ENCODE data around the gene SAMD14. TPM values are rescaled to one million over a fixed set of nuclear protein-coding genes. Genes with fewer than 3 reads are reported as not detected.

Gene SAMD14
- total RNA-seq, 2 experiments from 2014 or later: 1.1 to 1.3 TPM

DNA sequence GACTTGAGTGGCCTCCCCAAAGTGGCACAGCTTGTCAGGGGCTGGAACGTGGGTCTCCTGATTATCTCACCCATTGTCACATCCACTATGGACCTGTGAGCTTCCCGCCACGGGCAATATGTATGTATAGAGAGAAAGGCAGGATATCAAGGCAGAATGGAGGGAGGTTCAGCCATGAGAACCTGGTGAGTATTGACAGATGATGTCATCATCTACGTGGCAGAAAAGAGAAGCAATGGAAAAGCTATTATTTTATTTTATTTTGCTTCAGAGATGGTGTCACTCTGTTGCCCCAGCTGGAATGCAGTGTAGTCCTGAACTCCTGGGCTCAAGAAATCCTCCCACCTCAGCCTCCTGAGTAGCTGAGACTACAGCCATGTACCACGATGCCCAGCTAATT, 48.2 kb downstream of the SAMD14 start:
- Mint-ChIP-seq H3K36me3 (ENCODE audit: low read depth) (peaks cover 9% of the 10 kb centered on the region), H3K27ac (no peak overlapping the region), H3K4me3 (no peak overlapping the region), H3K4me1 (ENCODE audit: low read depth) (no peaks in the 10 kb centered on the region), H3K27me3 (ENCODE audit: low read depth) (no peaks in the 10 kb centered on the region), H3K9me3 (no peaks in the 10 kb centered on the region)
- DNase-seq: no peak
- CTCF ChIA-PET: interaction anchor here (0.6 to 2.3 kb wide), 4 partner anchors 10 to 56 kb away, joined by 3 to 15 read pairs (median 4); no protein-coding TSS in a partner anchor
- intact Hi-C loops (cut with micrococcal nuclease): no loop called here

- H3K36me3 Mint-ChIP-seq (ENCODE audit: low read depth): peaks cover 9% of the 10 kb centered on the region
- intact Hi-C loops (cut with micrococcal nuclease): no loop called here
- H3K4me1 Mint-ChIP-seq (ENCODE audit: low read depth): no peaks in the 10 kb centered on the region
- no peak for DNase-seq
- CTCF ChIA-PET: interaction anchor here (1.4 to 2.3 kb wide), 2 partner anchors 13 to 24 kb away, joined by 4 to 15 read pairs; no protein-coding TSS in a partner anchor
- no peak overlapping the region for H3K27ac Mint-ChIP-seq
- no peaks in the 10 kb centered on the region for H3K27me3 Mint-ChIP-seq (ENCODE audit: low read depth)
- H3K9me3 Mint-ChIP-seq: no peaks in the 10 kb centered on the region
- H3K4me3 Mint-ChIP-seq: no peak overlapping the region
Observed at GRCh38 chr17:50080827-50081226, 49.1 kb downstream of the SAMD14 start.

GRCh38 chr17:50080096-50080480, 49.9 kb downstream of the SAMD14 start:
- Mint-ChIP-seq H3K4me3 (no peak overlapping the region), H3K9me3 (no peaks in the 10 kb centered on the region), H3K27me3 (ENCODE audit: low read depth) (no peaks in the 10 kb centered on the region), H3K27ac (no peak overlapping the region), H3K4me1 (ENCODE audit: low read depth) (no peaks in the 10 kb centered on the region), H3K36me3 (ENCODE audit: low read depth) (peaks cover 9% of the 10 kb centered on the region)
- intact Hi-C loops (cut with micrococcal nuclease): no loop called here
- DNase-seq: no peak
- CTCF ChIA-PET: interaction anchor here (1.2 to 1.4 kb wide), 2 partner anchors 23 to 54 kb away, joined by 3 to 4 read pairs; no protein-coding TSS in a partner anchor

DNA sequence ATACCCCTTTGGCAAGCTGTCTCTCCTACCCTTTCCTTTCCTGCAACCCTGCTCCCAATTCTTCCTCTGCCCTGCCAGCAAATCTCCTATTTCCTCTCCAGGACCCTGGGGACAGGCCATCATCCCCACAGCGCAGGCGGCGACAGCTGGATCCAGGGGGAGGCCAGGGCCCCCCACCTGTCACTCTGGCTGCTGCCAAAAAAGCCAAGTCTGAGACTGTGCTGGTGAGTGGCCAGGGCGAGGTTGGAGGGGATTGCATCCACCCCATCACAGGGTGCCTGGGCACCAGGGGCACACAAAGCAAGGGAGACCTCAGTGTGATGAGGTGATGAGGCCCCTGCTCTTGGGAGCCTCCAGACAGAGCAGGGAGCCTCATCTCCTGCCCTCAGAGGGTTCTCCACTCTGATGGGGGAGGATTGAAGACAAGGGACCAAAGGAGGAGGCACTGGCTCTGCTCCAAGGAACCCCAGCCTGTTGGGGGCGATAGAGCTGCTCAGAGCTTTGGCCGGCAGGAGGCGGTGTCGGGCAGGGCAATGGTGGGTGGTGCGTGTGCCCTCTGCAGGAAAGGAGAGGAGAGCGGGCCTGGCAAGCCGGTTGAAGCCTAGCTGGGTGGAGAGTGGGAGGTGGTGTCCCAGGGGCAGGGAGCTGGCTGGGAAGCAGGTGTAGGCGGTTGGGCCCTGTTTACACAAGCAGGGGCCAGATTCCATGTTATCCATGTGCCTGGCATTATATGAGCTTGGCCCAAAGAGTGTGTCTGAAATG, 50.4 kb downstream of the SAMD14 start:
- no peak for DNase-seq
- Mint-ChIP-seq H3K27ac (no peak overlapping the region), H3K4me3 (no peak overlapping the region), H3K27me3 (ENCODE audit: low read depth) (no peaks in the 10 kb centered on the region), H3K4me1 (ENCODE audit: low read depth) (no peaks in the 10 kb centered on the region), H3K36me3 (ENCODE audit: low read depth) (peaks cover 9% of the 10 kb centered on the region), H3K9me3 (no peaks in the 10 kb centered on the region)
- intact Hi-C loops (cut with micrococcal nuclease): no loop called here
- CTCF ChIA-PET: interaction anchor here (1.2 to 2.5 kb wide), 4 partner anchors 8 to 54 kb away, joined by 3 to 14 read pairs (median 8); partner anchors contain the start of gene ITGA3

DNA sequence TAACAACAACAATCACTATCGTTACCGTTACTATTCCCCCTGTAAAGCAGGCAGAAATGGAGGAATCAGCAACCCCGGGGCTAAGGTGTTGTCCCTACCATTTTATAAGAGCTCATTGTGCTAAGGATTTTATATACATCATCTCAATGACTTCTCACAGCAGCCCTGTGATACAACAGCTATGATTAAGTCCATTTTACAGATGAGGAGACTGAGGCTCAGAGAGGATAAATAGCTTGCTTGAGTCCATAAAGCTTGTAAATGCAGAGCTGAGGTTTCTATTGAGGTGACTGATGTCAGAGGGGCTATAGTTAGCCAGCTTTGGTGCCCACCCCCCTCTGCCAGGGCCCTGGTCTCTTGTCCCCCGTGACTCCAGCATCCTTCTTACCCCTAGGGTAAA, 51.5 kb downstream of the SAMD14 start:
- intact Hi-C loops (cut with micrococcal nuclease): no loop called here
- Mint-ChIP-seq H3K27ac (no peak overlapping the region), H3K36me3 (ENCODE audit: low read depth) (peaks cover 11% of the 10 kb centered on the region), H3K9me3 (no peaks in the 10 kb centered on the region), H3K27me3 (ENCODE audit: low read depth) (no peaks in the 10 kb centered on the region), H3K4me1 (ENCODE audit: low read depth) (no peaks in the 10 kb centered on the region), H3K4me3 (no peak overlapping the region)
- CTCF ChIA-PET: interaction anchor here (0.6 to 2.5 kb wide), 5 partner anchors 9 to 57 kb away, joined by 3 to 14 read pairs (median 5); partner anchors contain the start of gene ITGA3
- DNase-seq: no peak

- H3K4me1 Mint-ChIP-seq (ENCODE audit: low read depth): no peaks in the 10 kb centered on the region
- CTCF ChIA-PET: interaction anchor here (1.8 kb wide), 1 partner anchor 17 kb away, joined by 4 read pairs; no protein-coding TSS in a partner anchor
- intact Hi-C loops (cut with micrococcal nuclease): no loop called here
- no peak for DNase-seq
- peaks cover 2% of the 10 kb centered on the region for H3K9me3 Mint-ChIP-seq
- no peak overlapping the region for H3K27ac Mint-ChIP-seq
- H3K36me3 Mint-ChIP-seq (ENCODE audit: low read depth): peaks cover 11% of the 10 kb centered on the region
- no peak overlapping the region for H3K4me3 Mint-ChIP-seq
- no peaks in the 10 kb centered on the region for H3K27me3 Mint-ChIP-seq (ENCODE audit: low read depth)
Observed at GRCh38 chr17:50076591-50077235, 53.2 kb downstream of the SAMD14 start.

DNA sequence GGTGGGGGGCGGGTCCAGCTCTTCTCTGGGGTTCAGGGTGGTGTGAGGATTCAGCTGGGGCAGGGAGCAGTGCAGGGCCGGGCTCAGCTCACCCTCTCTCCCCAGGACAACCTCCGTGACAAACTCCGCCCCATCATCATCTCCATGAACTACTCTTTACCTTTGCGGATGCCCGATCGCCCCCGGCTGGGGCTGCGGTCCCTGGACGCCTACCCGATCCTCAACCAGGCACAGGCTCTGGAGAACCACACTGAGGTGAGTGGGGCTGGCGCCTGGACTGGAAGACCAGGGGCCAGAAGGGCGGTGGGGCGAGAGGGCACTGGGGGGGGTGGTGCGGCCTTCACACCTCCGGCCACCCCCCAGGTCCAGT, 53.8 kb downstream of the SAMD14 start:
- Mint-ChIP-seq H3K36me3 (ENCODE audit: low read depth) (peaks cover 16% of the 10 kb centered on the region), H3K9me3 (peaks cover 7% of the 10 kb centered on the region), H3K4me1 (ENCODE audit: low read depth) (no peaks in the 10 kb centered on the region), H3K27ac (no peak overlapping the region), H3K4me3 (no peak overlapping the region), H3K27me3 (ENCODE audit: low read depth) (no peaks in the 10 kb centered on the region)
- intact Hi-C loops (cut with micrococcal nuclease): no loop called here
- no peak for DNase-seq
- CTCF ChIA-PET: interaction anchor here (1.8 kb wide), 1 partner anchor 18 kb away, joined by 4 read pairs; no protein-coding TSS in a partner anchor

DNA sequence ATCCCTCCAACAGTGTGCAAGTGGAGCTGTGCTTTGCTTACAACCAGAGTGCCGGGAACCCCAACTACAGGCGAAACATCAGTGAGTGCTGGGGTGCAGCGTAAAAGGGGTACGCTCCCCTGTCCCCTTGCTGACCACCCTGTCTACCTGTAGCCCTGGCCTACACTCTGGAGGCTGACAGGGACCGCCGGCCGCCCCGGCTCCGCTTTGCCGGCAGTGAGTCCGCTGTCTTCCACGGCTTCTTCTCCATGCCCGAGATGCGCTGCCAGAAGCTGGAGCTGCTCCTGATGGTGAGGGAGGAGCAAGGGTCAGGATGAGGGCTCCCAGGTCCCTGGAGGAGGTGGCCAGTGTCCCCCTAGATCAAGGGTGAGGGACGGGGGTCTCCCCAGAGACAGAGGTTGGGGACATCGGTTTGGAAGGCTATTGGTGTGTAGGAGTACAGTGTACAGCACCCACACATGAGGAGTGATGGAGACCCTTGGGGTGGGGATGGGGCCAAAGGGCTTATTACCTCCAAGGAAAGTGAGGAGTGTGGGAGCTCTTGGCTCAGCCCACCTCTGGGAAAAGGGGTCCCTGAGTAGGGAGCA, 54.4 kb downstream of the SAMD14 start:
- H3K36me3 Mint-ChIP-seq (ENCODE audit: low read depth): peaks cover 20% of the 10 kb centered on the region
- no peak overlapping the region for H3K4me3 Mint-ChIP-seq
- intact Hi-C loops (cut with micrococcal nuclease): no loop called here
- DNase-seq: no peak
- H3K27me3 Mint-ChIP-seq (ENCODE audit: low read depth): no peaks in the 10 kb centered on the region
- no peaks in the 10 kb centered on the region for H3K4me1 Mint-ChIP-seq (ENCODE audit: low read depth)
- H3K27ac Mint-ChIP-seq: no peak overlapping the region
- CTCF ChIA-PET: interaction anchor here (1.8 kb wide), 1 partner anchor 18 kb away, joined by 4 read pairs; no protein-coding TSS in a partner anchor
- peaks cover 10% of the 10 kb centered on the region for H3K9me3 Mint-ChIP-seq

- H3K4me3 Mint-ChIP-seq: no peak overlapping the region
Observed at GRCh38 chr17:50074227-50074626, 55.7 kb downstream of the SAMD14 start.

DNA sequence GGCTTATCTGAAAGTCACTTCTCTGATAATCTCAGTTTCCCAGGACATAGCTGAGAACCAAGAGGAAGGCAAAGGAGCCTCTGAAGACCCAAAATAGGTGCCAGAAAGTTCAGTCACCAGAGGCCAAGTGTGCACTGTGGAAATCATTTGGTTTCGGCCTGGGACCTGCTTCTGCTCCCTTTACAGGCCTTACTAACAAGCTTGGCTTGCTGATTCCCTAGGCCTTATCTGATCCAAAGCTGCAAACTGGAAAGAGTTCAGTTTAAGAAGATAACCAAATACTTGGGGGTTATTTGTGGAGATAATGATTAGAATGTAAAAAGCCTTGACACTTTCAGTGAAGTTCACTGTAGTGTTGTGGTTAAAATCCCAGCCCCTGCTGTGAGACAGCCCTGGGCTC, 57.0 kb downstream of the SAMD14 start:
- intact Hi-C loops (cut with micrococcal nuclease): no loop called here
- no peak overlapping the region for H3K27ac Mint-ChIP-seq

More at GRCh38 chr17:50074227-50074626, 55.7 kb downstream of the SAMD14 start:
- no peaks in the 10 kb centered on the region for H3K27me3 Mint-ChIP-seq (ENCODE audit: low read depth)
- peaks cover 10% of the 10 kb centered on the region for H3K9me3 Mint-ChIP-seq
- no peak for DNase-seq
- intact Hi-C loops (cut with micrococcal nuclease): no loop called here
- CTCF ChIA-PET: interaction anchor here (0.8 to 2.9 kb wide), 5 partner anchors 13 to 88 kb away, joined by 3 to 13 read pairs (median 3); no protein-coding TSS in a partner anchor
- peaks cover 21% of the 10 kb centered on the region for H3K36me3 Mint-ChIP-seq (ENCODE audit: low read depth)
- H3K4me1 Mint-ChIP-seq (ENCODE audit: low read depth): no peaks in the 10 kb centered on the region
- no peak overlapping the region for H3K27ac Mint-ChIP-seq

GRCh38 chr17:50072130-50072529, 57.8 kb downstream of the SAMD14 start:
- intact Hi-C loops (cut with micrococcal nuclease): no loop called here
- H3K4me3 Mint-ChIP-seq: no peak overlapping the region
- no peak overlapping the region for H3K27ac Mint-ChIP-seq
- no peak for DNase-seq
- H3K27me3 Mint-ChIP-seq (ENCODE audit: low read depth): no peaks in the 10 kb centered on the region
- CTCF ChIA-PET: interaction anchor here (0.5 to 2.9 kb wide), 3 partner anchors 15 to 22 kb away, joined by 3 to 13 read pairs (median 5); no protein-coding TSS in a partner anchor
- peaks cover 10% of the 10 kb centered on the region for H3K9me3 Mint-ChIP-seq
- no peaks in the 10 kb centered on the region for H3K4me1 Mint-ChIP-seq (ENCODE audit: low read depth)
- H3K36me3 Mint-ChIP-seq (ENCODE audit: low read depth): peaks cover 15% of the 10 kb centered on the region

More for the DNA sequence above, 57.0 kb downstream of the SAMD14 start:
- Mint-ChIP-seq H3K36me3 (ENCODE audit: low read depth) (peaks cover 15% of the 10 kb centered on the region), H3K4me1 (ENCODE audit: low read depth) (no peaks in the 10 kb centered on the region), H3K4me3 (no peak overlapping the region), H3K9me3 (peaks cover 10% of the 10 kb centered on the region), H3K27me3 (ENCODE audit: low read depth) (no peaks in the 10 kb centered on the region)
- CTCF ChIA-PET: interaction anchor here (0.6 to 2.9 kb wide), 3 partner anchors 14 to 224 kb away, joined by 3 to 13 read pairs (median 5); no protein-coding TSS in a partner anchor
- no peak for DNase-seq

DNA sequence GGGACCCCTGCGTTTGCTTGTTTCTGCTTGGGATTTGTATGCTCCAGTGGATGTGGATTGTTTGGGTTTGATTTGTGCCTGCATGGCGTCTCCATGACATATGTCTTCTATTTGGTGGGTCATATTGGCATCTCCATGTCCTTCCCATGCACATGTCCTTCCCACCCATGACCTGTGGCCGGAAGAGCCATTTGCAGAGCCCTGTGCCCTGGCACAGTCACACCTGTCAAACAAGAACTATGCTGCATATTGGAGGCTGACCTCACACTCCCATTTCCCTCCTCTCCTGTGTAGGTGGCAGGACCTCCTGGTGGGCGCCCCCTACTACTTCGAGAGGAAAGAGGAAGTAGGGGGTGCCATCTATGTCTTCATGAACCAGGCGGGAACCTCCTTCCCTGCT, 58.3 kb downstream of the SAMD14 start:
- Mint-ChIP-seq H3K9me3 (peaks cover 10% of the 10 kb centered on the region), H3K36me3 (ENCODE audit: low read depth) (peaks cover 13% of the 10 kb centered on the region), H3K27ac (no peak overlapping the region), H3K4me1 (ENCODE audit: low read depth) (no peaks in the 10 kb centered on the region), H3K4me3 (no peak overlapping the region), H3K27me3 (ENCODE audit: low read depth) (no peaks in the 10 kb centered on the region)
- intact Hi-C loops (cut with micrococcal nuclease): no loop called here
- CTCF ChIA-PET: interaction anchor here (0.5 to 2.9 kb wide), 3 partner anchors 13 to 17 kb away, joined by 3 to 13 read pairs (median 5); no protein-coding TSS in a partner anchor
- no peak for DNase-seq
